Upper lobe of left lung (tissue), 6 donors: ENCODE measurements around the gene ANKRD63. TPM values are rescaled to one million over a fixed set of nuclear protein-coding genes. Genes with fewer than 3 reads are reported as not detected.

Experiments used
- ATAC-seq, 2 donors: fragments of 200-7000 bp; cut with Tn5 transposase; one replicate each; pipeline ENCODE4 v1.9.1; 2022; ENCODE audit warnings: mild to moderate bottlenecking in 2 of 2, moderate library complexity in 2 of 2; ENCODE audit not compliant: low FRiP score in 2 of 2
- DNase-seq, 2 donors: peaks; one replicate each; pipeline ENCODE4 v3.0.0-alpha.2; 2019 to 2020
- H3K27ac ChIP-seq, 4 donors: fragments of 200-600 bp; sonication (generic); one replicate each; pipeline ENCODE4 v1.5.1; 2016 to 2019
- H3K27me3 ChIP-seq, 4 donors: fragments of 200-600 bp; sonication (generic); one replicate each; pipeline ENCODE4 v1.5.1; 2017 to 2019
- H3K36me3 ChIP-seq, 4 donors: fragments of 200-600 bp; sonication (generic); one replicate each; pipeline ENCODE4 v1.5.1; 2016 to 2019
- H3K4me1 ChIP-seq, 4 donors: fragments of 200-600 bp; sonication (generic); one replicate each; pipeline ENCODE4 v1.5.1; 2018 to 2019
- H3K4me3 ChIP-seq, 4 donors: fragments of 200-600 bp; sonication (generic); one replicate each; pipeline ENCODE4 v1.5.1; 2017 to 2019; ENCODE audit warnings: mild to moderate bottlenecking in 2 of 4, moderate library complexity in 1 of 4
- H3K9me3 ChIP-seq, 4 donors: fragments of 200-600 bp; sonication (generic); one replicate each; pipeline ENCODE4 v1.5.1; 2018 to 2019
- CTCF ChIP-seq, 6 experiments: fragments of 450-650 bp in 4 of 6; fragments of 200-600 bp in 2 of 6; sonication (generic) in 2 of 6; IDR thresholded peaks; one replicate each; pipeline ENCODE4 v1.5.1; 2016 to 2019; ENCODE audit warnings: antibody characterized with exemption in 6 of 6
- EP300 ChIP-seq, 4 donors: sonication (generic); formaldehyde crosslinking; IDR thresholded peaks; one replicate each; pipeline ENCODE4 v1.5.1; 2017; ENCODE audit warnings: antibody characterized with exemption in 4 of 4, control low read depth in 2 of 4
- POLR2A ChIP-seq, 4 donors: fragments of 450-650 bp; IDR thresholded peaks; one replicate each; pipeline ENCODE4 v1.5.1; 2016 to 2017; ENCODE audit warnings: antibody characterized with exemption in 4 of 4, mild to moderate bottlenecking in 2 of 4
- POLR2AphosphoS5 ChIP-seq, 2 donors: sonication (generic); formaldehyde crosslinking; IDR thresholded peaks; one replicate each; pipeline ENCODE4 v1.5.1; 2017; ENCODE audit warnings: antibody characterized with exemption in 2 of 2
- WGBS, 2 donors: methylation state at CpG; one replicate each; pipeline ENCODE4 v1.1.5; 2017 to 2018; 5-methylcytosine and 5-hydroxymethylcytosine counted together
- total RNA-seq, 6 donors: library from RNA; depleted of rRNA in 4 of 6; stranded (reverse); fragments of >200 nt in 4 of 6; gene quantifications; one replicate each; pipeline versions ENCODE4 v1.1.0 to v1.2.1, GENCODE V29; 2016 to 2021
- donor health status: DM: no; HTN: no; CAD: no; lungs with moderate emphysema.
- donor health status: DM: no; HTN: yes; CAD: no; lungs with severe emphysema.

ANKRD63 gene
- total RNA-seq, 6 donors from 2014 or later, result 5.2 TPM; not detected in 5

- TF ChIP-seq CTCF (IDR thresholded peaks at IDR 0.05), result no peak
- no peak for TF ChIP-seq POLR2A (IDR thresholded peaks at IDR 0.05)
- TF ChIP-seq POLR2AphosphoS5 (IDR thresholded peaks at IDR 0.05), result no peak
- no peak for TF ChIP-seq EP300 (IDR thresholded peaks at IDR 0.05)
- ATAC-seq (no peak), DNase-seq (no peak)
- Histone ChIP-seq H3K27me3 (no peaks in the 10 kb centered on the region), H3K9me3 (no peaks in the 10 kb centered on the region), H3K4me1 (peaks cover 0 to 17% (median 4%) of the 10 kb centered on the region in 4 donors), H3K27ac (no peak overlapping the region), H3K36me3 (no peaks in the 10 kb centered on the region), H3K4me3 (no peak overlapping the region)
- WGBS, 2 donors, result 83 to 95% methylated on average over 4 to 10 of the region's 20 CpGs
Measured at GRCh38 chr15:40265875-40266274, 17.0 kb downstream of the ANKRD63 start.

- WGBS, 2 donors, result 82 to 97% methylated on average over 6 to 8 of the region's 10 CpGs
- no peak overlapping the region for H3K4me3 ChIP-seq
- no peak overlapping the region for H3K27ac ChIP-seq
- H3K27me3 ChIP-seq, result no peaks in the 10 kb centered on the region
- H3K4me1 ChIP-seq, result peaks cover 0 to 17% (median 4%) of the 10 kb centered on the region in 4 donors
- ATAC-seq, result no peak
- peak in 1 of 2 donors; percentile 47 for DNase-seq
- no peaks in the 10 kb centered on the region for H3K9me3 ChIP-seq
- TF ChIP-seq CTCF (IDR thresholded peaks at IDR 0.05) (no peak), POLR2A (IDR thresholded peaks at IDR 0.05) (no peak), POLR2AphosphoS5 (IDR thresholded peaks at IDR 0.05) (no peak), EP300 (IDR thresholded peaks at IDR 0.05) (no peak)
- no peaks in the 10 kb centered on the region for H3K36me3 ChIP-seq
Measured at GRCh38 chr15:40265355-40265754, 17.5 kb downstream of the ANKRD63 start.

GRCh38 chr15:40264321-40265153, 18.3 kb downstream of the ANKRD63 start:
- ATAC-seq (no peak), DNase-seq (peak in 1 of 2 donors; percentile 50)
- Histone ChIP-seq H3K36me3 (no peaks in the 10 kb centered on the region), H3K27ac (no peak overlapping the region), H3K27me3 (no peaks in the 10 kb centered on the region), H3K4me3 (no peak overlapping the region), H3K9me3 (no peaks in the 10 kb centered on the region), H3K4me1 (peaks cover 0 to 17% (median 4%) of the 10 kb centered on the region in 4 donors)
- no peak for TF ChIP-seq CTCF (IDR thresholded peaks at IDR 0.05)
- TF ChIP-seq POLR2A (IDR thresholded peaks at IDR 0.05), result no peak
- TF ChIP-seq EP300 (IDR thresholded peaks at IDR 0.05), result no peak
- no peak for TF ChIP-seq POLR2AphosphoS5 (IDR thresholded peaks at IDR 0.05)
- 76 to 83% methylated on average over 9 to 16 of the region's 16 CpGs for WGBS, 2 donors

GRCh38 chr15:40263024-40263754, 19.7 kb downstream of the ANKRD63 start:
- no peaks in the 10 kb centered on the region for H3K27me3 ChIP-seq
- TF ChIP-seq POLR2AphosphoS5 (IDR thresholded peaks at IDR 0.05) (peak in 1 of 2 donors; percentile 42), CTCF (IDR thresholded peaks at IDR 0.05) (no peak), POLR2A (IDR thresholded peaks at IDR 0.05) (no peak), EP300 (IDR thresholded peaks at IDR 0.05) (peak in 1 of 4 donors; percentile 22)
- no peaks in the 10 kb centered on the region for H3K9me3 ChIP-seq
- ATAC-seq (peak in 1 of 2 donors; percentile 58), DNase-seq (peak in 1 of 2 donors; percentile 67)
- H3K36me3 ChIP-seq, result no peaks in the 10 kb centered on the region
- H3K4me3 ChIP-seq, result no peak overlapping the region
- peaks cover 0 to 17% (median 4%) of the 10 kb centered on the region in 4 donors for H3K4me1 ChIP-seq
- H3K27ac ChIP-seq, result peak overlapping the region in 3 of 4 donors; percentile 54 to 76 (median 64)
- WGBS, 2 donors, result 56 to 75% methylated on average over 12 of the region's 12 CpGs
